Nephron (organoid): ENCODE results near the gene CHRNA4.
A peak's percentile ranks its signal among the peaks of the same experiment; 100 is the strongest.
"Not testable (repeated sequence)": the region's sequence is repeated elsewhere in the genome, so short reads cannot be mapped to it uniquely, and the experiment has no call there.

Experiments
- H3K27ac Mint-ChIP-seq, 3 experiments: 2 replicates each; pipeline ENCODE4 v1.8.0; 2020; ENCODE audit warnings: mixed read lengths in 3 of 3, mild to moderate bottlenecking in 2 of 3, moderate library complexity in 1 of 3
- H3K27me3 Mint-ChIP-seq: 2 replicates; pipeline ENCODE4 v1.8.0; 2021; ENCODE audit warnings: low read depth, mild to moderate bottlenecking, moderate library complexity, mixed read lengths
- H3K36me3 Mint-ChIP-seq: 2 replicates; pipeline ENCODE4 v1.8.0; 2020; ENCODE audit warnings: low read depth, mixed read lengths
- H3K4me1 Mint-ChIP-seq: 2 replicates; pipeline ENCODE4 v1.8.0; 2020; ENCODE audit warnings: mixed read lengths
- H3K4me3 Mint-ChIP-seq, 3 experiments: 2 replicates each; pipeline ENCODE4 v1.8.0; 2020; ENCODE audit warnings: mild to moderate bottlenecking in 3 of 3, mixed read lengths in 3 of 3, moderate library complexity in 2 of 3
- H3K9me3 Mint-ChIP-seq: 2 replicates; pipeline ENCODE4 v1.8.0; 2020; ENCODE audit warnings: mixed read lengths
- CTCF ChIP-seq, 3 experiments: fragments of 200-600 bp; sonication (generic); IDR thresholded peaks; one replicate each; pipeline ENCODE4 v1.5.0; 2021; ENCODE audit warnings: antibody characterized with exemption in 3 of 3; ENCODE audit not compliant: unreplicated experiment in 3 of 3

CHRNA4 gene

GRCh38 chr20:63381781-63382431, 20.8 kb upstream of the CHRNA4 start:
- Mint-ChIP-seq H3K36me3 (peaks cover 6% of the 10 kb centered on the region), H3K27me3 (peaks cover 29% of the 10 kb centered on the region), H3K9me3 (peaks cover 17% of the 10 kb centered on the region), H3K4me1 (peaks cover 17% of the 10 kb centered on the region), H3K4me3 (no peak overlapping the region), H3K27ac (no peak overlapping the region)
- TF ChIP-seq CTCF (IDR thresholded peaks at IDR 0.05; ENCODE audit: unreplicated experiment in 3 of 3) = peak; percentile 99

GRCh38 chr20:63380346-63380870, 19.3 kb upstream of the CHRNA4 start:
- no peak for TF ChIP-seq CTCF (IDR thresholded peaks at IDR 0.05; ENCODE audit: unreplicated experiment in 3 of 3)
- H3K36me3 Mint-ChIP-seq = peaks cover 2% of the 10 kb centered on the region
- H3K4me1 Mint-ChIP-seq = peaks cover 22% of the 10 kb centered on the region
- no peak overlapping the region for H3K27ac Mint-ChIP-seq
- H3K27me3 Mint-ChIP-seq = peaks cover 29% of the 10 kb centered on the region
- peaks cover 5% of the 10 kb centered on the region for H3K9me3 Mint-ChIP-seq
- H3K4me3 Mint-ChIP-seq = no peak overlapping the region

GRCh38 chr20:63379872-63380271, 18.7 kb upstream of the CHRNA4 start:
- Mint-ChIP-seq H3K4me1 (peaks cover 22% of the 10 kb centered on the region), H3K27me3 (peaks cover 26% of the 10 kb centered on the region)
- H3K9me3 Mint-ChIP-seq, H3K27ac Mint-ChIP-seq, H3K4me3 Mint-ChIP-seq, H3K36me3 Mint-ChIP-seq: not testable (repeated sequence)

- Mint-ChIP-seq H3K4me3 (no peak overlapping the region), H3K9me3 (no peaks in the 10 kb centered on the region), H3K27ac (no peak overlapping the region), H3K27me3 (peaks cover 26% of the 10 kb centered on the region), H3K36me3 (no peaks in the 10 kb centered on the region), H3K4me1 (peaks cover 22% of the 10 kb centered on the region)
- TF ChIP-seq CTCF (IDR thresholded peaks at IDR 0.05; ENCODE audit: unreplicated experiment in 3 of 3) = no peak
Observed at GRCh38 chr20:63379296-63379695, 18.1 kb upstream of the CHRNA4 start.

- no peaks in the 10 kb centered on the region for H3K36me3 Mint-ChIP-seq
- H3K4me3 Mint-ChIP-seq = peak overlapping the region; percentile 22 to 60 (median 52)
- H3K27me3 Mint-ChIP-seq = peaks cover 26% of the 10 kb centered on the region
- TF ChIP-seq CTCF (IDR thresholded peaks at IDR 0.05; ENCODE audit: unreplicated experiment in 3 of 3) = peak in 1 of 3 experiments; percentile 24
- H3K27ac Mint-ChIP-seq = peak overlapping the region; percentile 11 to 88 (median 21)
- H3K9me3 Mint-ChIP-seq = no peaks in the 10 kb centered on the region
- peaks cover 22% of the 10 kb centered on the region for H3K4me1 Mint-ChIP-seq
Observed at GRCh38 chr20:63378626-63379025, 17.5 kb upstream of the CHRNA4 start.

GRCh38 chr20:63377951-63378381, 16.8 kb upstream of the CHRNA4 start:
- Mint-ChIP-seq H3K27ac (peak overlapping the region; percentile 11 to 95 (median 21)), H3K4me1 (peaks cover 22% of the 10 kb centered on the region), H3K36me3 (no peaks in the 10 kb centered on the region), H3K9me3 (no peaks in the 10 kb centered on the region), H3K27me3 (peaks cover 25% of the 10 kb centered on the region), H3K4me3 (peak overlapping the region in 1 of 3 experiments; percentile 56)
- peak in 1 of 3 experiments; percentile 6 for TF ChIP-seq CTCF (IDR thresholded peaks at IDR 0.05; ENCODE audit: unreplicated experiment in 3 of 3)
